GM21825 (cell line): ENCODE results near the gene ZNF639.
A peak's percentile ranks its signal among the peaks of the same experiment; 100 is the strongest.

Experiments used
- ATAC-seq: cut with Tn5 transposase; IDR thresholded peaks from one replicate; pipeline ENCODE4 v1.9.1; 2021; ENCODE audit warnings: mild to moderate bottlenecking, moderate library complexity; ENCODE audit not compliant: unreplicated experiment

Gene ZNF639

DNA sequence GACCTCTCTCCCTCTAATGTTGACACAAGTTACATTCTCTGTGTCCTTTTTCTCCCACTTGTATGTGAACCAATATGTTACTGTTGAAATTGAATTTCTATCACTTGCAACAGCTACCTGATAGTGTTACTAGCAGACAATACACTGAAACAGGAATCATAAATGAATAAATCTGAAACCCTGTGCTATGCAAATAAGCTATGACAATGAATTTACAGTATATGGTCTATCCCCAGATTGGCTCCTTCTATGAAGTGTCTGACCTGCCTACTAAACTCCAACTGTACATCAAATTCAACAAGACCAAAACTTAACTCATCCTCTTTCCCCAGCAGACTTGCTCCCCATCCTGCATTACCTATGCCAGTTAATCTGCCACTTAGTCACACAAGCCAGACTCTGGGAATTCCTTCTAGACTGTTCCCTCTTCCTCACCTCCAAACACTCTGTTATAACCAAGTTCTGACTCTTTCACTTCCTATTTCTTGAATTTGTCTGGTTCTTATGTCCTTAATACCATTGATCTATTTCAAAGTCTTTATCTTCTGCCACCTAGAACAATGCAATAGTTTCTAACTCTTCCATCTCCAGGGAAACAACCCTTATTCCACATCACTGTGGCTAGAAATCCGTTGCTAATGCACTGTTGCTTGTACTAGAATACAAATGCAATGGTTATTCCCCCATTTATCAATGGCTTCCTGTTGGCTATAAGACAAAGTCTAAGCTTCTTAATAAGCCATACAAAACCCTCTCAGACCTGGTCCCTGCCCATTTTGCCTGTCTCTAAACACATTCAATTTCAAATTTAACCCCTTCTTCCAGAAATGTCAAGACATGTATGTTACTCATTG, 13.4 kb upstream of the ZNF639 start:
- peak; percentile 95 for ATAC-seq

GRCh38 chr3:179318876-179319275, 4.0 kb upstream of the ZNF639 start:
- no peak for ATAC-seq

DNA sequence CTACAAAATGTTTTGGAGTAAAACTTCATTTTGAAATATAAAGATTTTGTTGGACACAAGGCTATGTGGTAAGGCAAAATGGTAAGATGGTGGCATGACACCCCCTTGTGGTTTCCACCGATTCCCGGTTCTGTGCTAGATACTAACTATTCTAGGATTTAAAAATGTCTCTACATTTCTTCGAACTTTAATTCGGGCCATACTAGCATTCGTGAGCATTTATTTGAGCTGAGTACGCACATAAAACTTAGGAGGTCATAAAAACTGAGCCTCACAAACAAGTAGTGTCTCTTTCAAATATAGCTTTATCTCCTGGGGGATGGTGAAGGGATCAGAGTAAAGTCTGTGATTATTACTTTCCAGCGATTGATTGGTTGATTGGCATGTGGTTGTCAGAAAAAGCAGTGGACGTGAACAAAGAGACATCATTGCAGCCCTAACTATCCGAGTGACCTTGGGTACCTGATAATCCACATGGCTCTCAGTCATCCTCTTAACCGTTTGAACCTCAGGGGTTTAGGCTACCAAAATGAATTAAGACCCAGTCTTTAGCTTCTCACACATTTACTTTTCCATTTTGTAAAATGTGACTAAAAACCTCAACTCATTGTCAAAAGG, 1.1 kb upstream of the ZNF639 start:
- no peak for ATAC-seq

- ATAC-seq: peak; percentile 40
These were observed 623 bp downstream of the ZNF639 start for GRCh38 chr3:179323197-179324110.

DNA sequence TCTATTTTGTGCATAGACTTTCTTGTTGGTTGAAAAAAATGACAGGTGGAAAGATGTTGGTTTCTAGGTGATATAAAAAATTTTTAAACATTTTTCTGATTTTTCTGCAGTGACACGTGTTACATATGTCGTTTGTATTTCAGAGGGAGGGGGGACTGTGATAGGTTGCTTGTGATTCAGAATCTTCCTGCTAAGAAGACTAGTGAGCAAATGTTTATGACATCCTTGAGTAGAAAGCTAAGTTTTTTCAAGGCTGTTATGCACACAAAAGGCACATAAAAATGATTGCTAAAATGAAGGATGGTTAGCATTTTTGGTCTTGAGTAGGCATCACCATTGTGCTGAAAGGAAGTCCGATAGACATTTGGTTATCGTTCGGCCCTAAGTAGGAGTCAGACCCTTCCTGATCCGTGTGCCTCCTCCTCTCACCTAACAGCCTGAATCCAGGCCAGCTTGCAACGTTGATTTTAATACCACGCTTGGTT, 1.5 kb downstream of the ZNF639 start:
- no peak for ATAC-seq

DNA sequence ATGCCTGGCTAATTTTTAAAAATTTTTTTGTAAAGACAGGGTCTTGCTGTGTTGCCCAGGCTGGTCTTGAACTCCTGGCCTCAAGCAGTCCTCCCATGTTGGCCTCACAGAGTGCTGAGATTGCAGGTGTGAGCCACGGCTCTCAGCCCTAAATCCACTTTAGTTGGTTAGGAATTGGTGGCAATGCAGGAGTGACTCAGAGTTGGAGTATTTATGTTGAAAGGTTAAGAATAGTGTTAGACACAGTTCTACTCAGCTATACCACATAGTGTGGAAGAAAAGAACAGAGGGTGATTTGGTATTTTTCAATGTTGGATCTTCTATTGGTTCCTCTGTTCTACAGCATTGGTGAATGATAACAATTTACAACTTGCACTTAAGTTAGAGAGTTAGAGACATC, 7.6 kb downstream of the ZNF639 start:
- no peak for ATAC-seq

DNA sequence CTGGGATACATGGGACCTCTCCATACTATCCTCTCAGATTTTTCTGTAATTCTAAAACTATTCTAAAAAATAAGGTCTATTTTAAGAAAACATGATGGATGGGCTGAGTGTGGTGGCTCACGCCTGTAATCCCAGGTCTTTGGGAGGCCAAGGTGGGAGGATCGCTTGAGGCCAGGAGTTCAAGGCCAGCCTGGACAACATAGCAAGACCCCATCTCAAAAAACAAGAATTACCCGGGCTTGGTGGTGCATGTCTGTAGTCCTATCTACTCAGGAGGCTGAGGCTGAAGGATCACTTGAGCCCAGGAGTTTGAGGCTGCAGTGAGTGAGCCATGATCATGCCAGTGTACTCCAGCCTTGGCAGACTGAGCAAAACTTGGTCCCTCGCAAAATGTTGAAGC, 9.4 kb downstream of the ZNF639 start:
- ATAC-seq: no peak

- ATAC-seq: no peak
These were observed 10.3 kb downstream of the ZNF639 start for GRCh38 chr3:179333084-179333483.

- no peak for ATAC-seq
These were observed 13.6 kb downstream of the ZNF639 start for GRCh38 chr3:179336345-179336929.

DNA sequence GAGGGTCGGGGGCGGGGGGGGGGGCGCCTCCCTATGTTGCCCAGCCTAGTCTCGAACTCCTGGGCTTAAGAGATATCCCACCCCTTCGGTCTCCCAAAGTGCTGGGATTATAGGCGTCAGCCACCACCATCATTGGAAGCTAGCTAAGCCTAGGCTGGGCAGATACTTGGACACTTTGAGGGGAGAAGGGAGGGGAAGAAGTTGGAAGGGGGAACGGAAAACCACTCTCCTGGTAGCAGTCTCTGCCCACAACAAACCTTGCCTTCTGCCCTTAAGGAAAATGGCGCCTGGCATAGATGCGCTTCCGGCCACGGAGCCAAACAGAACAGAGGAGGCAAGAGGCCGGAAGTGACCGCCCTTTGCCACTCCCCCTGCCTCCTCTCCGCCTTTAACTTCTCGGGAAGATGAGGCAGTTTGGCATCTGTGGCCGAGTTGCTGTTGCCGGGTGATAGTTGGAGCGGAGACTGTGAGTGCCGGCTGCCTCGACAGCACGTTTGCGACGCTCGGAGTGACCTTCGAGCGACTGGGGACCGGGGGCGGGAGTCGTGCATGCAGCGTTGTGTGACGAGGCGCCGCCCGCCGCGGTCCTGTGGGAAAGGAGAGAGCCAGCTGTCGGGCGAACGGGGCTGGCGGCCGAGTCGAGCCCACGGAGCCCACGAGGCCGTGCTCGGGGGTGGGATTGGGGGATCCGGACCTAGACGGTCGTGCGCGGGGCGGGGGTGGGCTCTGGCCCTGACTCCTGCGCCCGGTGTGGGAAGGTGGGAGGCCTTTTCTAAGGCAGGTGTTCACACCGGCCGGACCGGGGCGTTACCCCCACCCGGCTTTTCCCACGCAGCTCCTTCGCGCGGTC, 24.7 kb downstream of the ZNF639 start, which contains the start of gene MFN1:
MFN1 (plus strand) TSS at position 365 of the 850 bp plus-strand sequence. CDS start 1,143 bp downstream, outside the sequence.
- peak; percentile 93 for ATAC-seq

GRCh38 chr3:179348325-179349013, 25.6 kb downstream of the ZNF639 start:
- ATAC-seq: peak; percentile 66

DNA sequence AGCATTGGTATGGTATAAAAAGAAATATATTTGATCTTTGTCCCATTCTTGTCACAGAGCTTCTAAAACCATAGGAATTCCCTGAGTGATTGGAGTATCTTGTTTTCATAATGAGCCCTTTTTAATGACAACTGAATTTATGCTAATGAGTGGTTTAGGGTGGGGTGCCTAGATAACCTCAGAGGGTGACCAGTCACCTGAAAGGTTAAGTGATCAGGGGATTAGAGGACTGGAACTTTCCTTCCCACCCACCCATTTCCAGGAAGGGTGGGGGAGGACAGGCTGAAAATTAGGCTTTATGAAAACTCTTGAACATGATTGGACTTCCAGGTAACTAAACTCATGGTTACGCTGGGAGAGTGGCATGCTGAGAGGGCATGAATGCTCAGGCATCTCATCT, 33.2 kb downstream of the ZNF639 start:
- ATAC-seq: no peak

- no peak for ATAC-seq
These were observed 40.5 kb downstream of the ZNF639 start for GRCh38 chr3:179363332-179363731.

DNA sequence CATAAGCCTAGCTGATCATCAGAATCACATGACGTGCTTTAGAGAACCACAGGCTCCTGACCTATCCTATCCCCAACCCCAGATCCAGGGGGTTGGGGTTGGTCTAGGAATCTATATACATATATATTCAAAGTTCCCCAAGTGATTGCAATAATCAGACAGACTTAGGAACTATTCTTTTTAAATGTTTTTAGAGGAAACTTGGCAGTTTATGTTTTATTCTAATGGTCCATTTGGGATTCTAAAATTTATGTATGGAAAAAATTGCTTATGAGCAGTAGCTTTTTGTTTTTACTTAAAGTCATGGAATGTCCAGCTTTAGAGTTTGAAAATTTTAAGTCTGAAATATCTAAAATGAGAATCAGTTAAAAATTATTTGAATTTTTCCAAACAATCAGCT, 46.8 kb downstream of the ZNF639 start:
- ATAC-seq: no peak

- no peak for ATAC-seq
These were observed 51.1 kb downstream of the ZNF639 start for GRCh38 chr3:179373938-179374337.

DNA sequence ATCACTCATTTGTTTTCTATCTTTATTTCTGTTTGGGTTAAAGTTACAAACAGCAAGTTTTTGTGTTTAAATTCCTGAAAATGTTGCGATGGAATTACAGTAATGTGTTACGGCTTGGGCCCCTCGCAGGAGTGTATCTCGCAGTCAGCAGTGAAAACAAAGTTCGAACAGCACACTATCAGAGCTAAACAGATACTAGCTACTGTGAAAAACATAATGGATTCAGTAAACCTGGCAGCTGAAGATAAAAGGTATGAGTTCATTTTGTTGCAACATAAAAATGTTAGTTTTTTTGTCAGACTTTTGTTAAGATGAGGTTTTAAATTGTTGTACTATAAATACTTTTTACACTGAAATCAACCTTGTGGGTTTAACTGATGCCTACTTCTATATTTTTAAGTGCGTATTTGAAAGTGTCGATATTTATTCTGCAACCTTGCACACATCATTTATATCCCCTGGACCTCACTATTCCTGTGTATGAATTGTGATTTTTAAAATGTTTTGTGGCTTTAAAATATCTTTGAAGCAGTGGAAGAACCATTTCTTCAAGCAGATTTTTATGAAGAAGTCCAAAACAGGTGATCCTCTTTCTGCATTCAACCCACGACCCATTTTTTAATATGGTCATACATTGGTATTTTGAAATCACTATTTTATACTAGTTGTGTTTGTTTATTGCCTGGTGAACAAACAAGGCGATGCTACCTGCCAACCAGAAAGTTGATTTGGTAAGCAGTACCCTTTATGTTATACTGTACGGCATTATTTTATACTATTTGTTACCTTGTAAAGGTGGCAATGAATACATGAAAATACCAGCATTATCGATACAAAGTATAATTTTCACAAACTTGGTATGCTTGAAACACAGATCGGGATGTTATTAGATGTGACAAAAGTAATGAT, 52.5 kb downstream of the ZNF639 start:
- no peak for ATAC-seq

GRCh38 chr3:179376474-179376873, 53.6 kb downstream of the ZNF639 start:
- ATAC-seq: no peak
